ENCODE data around the gene VPS18. TPM values are rescaled to one million over a fixed set of nuclear protein-coding genes. Genes with fewer than 3 reads are reported as not detected.

Gene VPS18
- total RNA-seq, 1 donor from 2014 or later: 32.0 TPM

Other genes starting within 250 kb of the VPS18 start
- 0.48 TPM for gene RAD51, start 199.3 kb upstream of the VPS18 start, total RNA-seq (ENCODE audit: insufficient read depth, low replicate concordance)
- gene RMDN3, start 139.2 kb upstream of the VPS18 start, total RNA-seq (ENCODE audit: insufficient read depth, low replicate concordance): 9.4 TPM
- gene GCHFR, start 130.4 kb upstream of the VPS18 start, total RNA-seq (ENCODE audit: insufficient read depth, low replicate concordance): not detected
- gene C15orf62, start 124.5 kb upstream of the VPS18 start, total RNA-seq (ENCODE audit: insufficient read depth, low replicate concordance): 0.24 TPM
- gene ZFYVE19, start 87.4 kb upstream of the VPS18 start, total RNA-seq (ENCODE audit: insufficient read depth, low replicate concordance): 11.3 TPM
- 10.4 TPM for gene DNAJC17, start 87.0 kb upstream of the VPS18 start, total RNA-seq (ENCODE audit: insufficient read depth, low replicate concordance)
- gene PPP1R14D, start 65.7 kb upstream of the VPS18 start, total RNA-seq (ENCODE audit: insufficient read depth, low replicate concordance): 1.7 TPM
- 16.6 TPM for gene SPINT1, start 50.4 kb upstream of the VPS18 start, total RNA-seq (ENCODE audit: insufficient read depth, low replicate concordance)
- 3.6 TPM for gene RHOV, start 20.2 kb upstream of the VPS18 start, total RNA-seq (ENCODE audit: insufficient read depth, low replicate concordance)
- 3.6 TPM for gene DLL4, start 34.9 kb downstream of the VPS18 start, total RNA-seq (ENCODE audit: insufficient read depth, low replicate concordance)
- 8.7 TPM for gene CHAC1, start 59.0 kb downstream of the VPS18 start, total RNA-seq (ENCODE audit: insufficient read depth, low replicate concordance)
- gene INO80, start 221.8 kb downstream of the VPS18 start, total RNA-seq (ENCODE audit: insufficient read depth, low replicate concordance): 16.9 TPM

Measured in umbilical cord (tissue), 1 donor.